Lower leg skin (tissue), 4 donors: ENCODE results near the gene LETM1. TPM values are rescaled to one million over a fixed set of nuclear protein-coding genes. Genes with fewer than 3 reads are reported as not detected.

Experiments used
- DNase-seq, 2 donors: peaks; one replicate each; pipeline ENCODE4 v3.0.0-alpha.2; 2019; ENCODE audit warnings: low spot score in 2 of 2
- H3K4me3 ChIP-seq: fragments of 200-600 bp; sonication (generic); 2 replicates; pipeline ENCODE4 v1.5.1; 2017; ENCODE audit warnings: mild to moderate bottlenecking, low read depth; ENCODE audit not compliant: poor library complexity, severe bottlenecking
- POLR2A ChIP-seq, 2 donors: fragments of 450-650 bp; IDR thresholded peaks; one replicate each; pipeline ENCODE4 v1.6.1; 2016 to 2017; ENCODE audit warnings: antibody characterized with exemption in 2 of 2, mild to moderate bottlenecking in 1 of 2, moderate library complexity in 1 of 2
- WGBS, 2 donors: methylation state at CpG; one replicate each; pipeline ENCODE4 v1.1.5; 2018; 5-methylcytosine and 5-hydroxymethylcytosine counted together
- intact Hi-C: fragments of 100-400 bp; cut with DNase I; formaldehyde crosslinking; loops from one replicate; pipeline ENCODE4 v1.15.0; 2023; ENCODE audit warnings: low total_unique reads
- total RNA-seq, 4 donors: library from RNA; depleted of rRNA; stranded (reverse); fragments of >200 nt; gene quantifications; one replicate each; pipeline ENCODE4 v1.1.0, GENCODE V29; 2016
- TF ChIP-seq, protein P1 (sequence below), 3 donors: fragments of 450-650 bp; IDR thresholded peaks; one replicate each; pipeline ENCODE4 v1.5.1; 2016; ENCODE audit warnings: antibody characterized with exemption in 3 of 3, mild to moderate bottlenecking in 3 of 3, moderate library complexity in 2 of 3

The LETM1 gene
- total RNA-seq, 4 donors from 2014 or later: 27.2 to 49.9 (median 39.0) TPM

GRCh38 chr4:1803523-1804423, 52.2 kb downstream of the LETM1 start:
- DNase-seq: no peak
- 75 to 80% methylated on average over 39 to 45 of the region's 51 CpGs for WGBS, 2 donors
- TF ChIP-seq POLR2A (IDR thresholded peaks at IDR 0.05): no peak
- TF ChIP-seq, protein P1, sequence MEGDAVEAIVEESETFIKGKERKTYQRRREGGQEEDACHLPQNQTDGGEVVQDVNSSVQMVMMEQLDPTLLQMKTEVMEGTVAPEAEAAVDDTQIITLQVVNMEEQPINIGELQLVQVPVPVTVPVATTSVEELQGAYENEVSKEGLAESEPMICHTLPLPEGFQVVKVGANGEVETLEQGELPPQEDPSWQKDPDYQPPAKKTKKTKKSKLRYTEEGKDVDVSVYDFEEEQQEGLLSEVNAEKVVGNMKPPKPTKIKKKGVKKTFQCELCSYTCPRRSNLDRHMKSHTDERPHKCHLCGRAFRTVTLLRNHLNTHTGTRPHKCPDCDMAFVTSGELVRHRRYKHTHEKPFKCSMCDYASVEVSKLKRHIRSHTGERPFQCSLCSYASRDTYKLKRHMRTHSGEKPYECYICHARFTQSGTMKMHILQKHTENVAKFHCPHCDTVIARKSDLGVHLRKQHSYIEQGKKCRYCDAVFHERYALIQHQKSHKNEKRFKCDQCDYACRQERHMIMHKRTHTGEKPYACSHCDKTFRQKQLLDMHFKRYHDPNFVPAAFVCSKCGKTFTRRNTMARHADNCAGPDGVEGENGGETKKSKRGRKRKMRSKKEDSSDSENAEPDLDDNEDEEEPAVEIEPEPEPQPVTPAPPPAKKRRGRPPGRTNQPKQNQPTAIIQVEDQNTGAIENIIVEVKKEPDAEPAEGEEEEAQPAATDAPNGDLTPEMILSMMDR (IDR thresholded peaks at IDR 0.05): no peak
- H3K4me3 ChIP-seq: no peak overlapping the region
- intact Hi-C loops: loop anchor here (10.0 kb wide), 1 partner anchor 101 kb away; no protein-coding TSS in a partner anchor

GRCh38 chr4:1802720-1803522, 53.0 kb downstream of the LETM1 start:
- TF ChIP-seq, protein P1 (IDR thresholded peaks at IDR 0.05): no peak
- no peak for TF ChIP-seq POLR2A (IDR thresholded peaks at IDR 0.05)
- no peak for DNase-seq
- no peak overlapping the region for H3K4me3 ChIP-seq
- intact Hi-C loops: loop anchor here (10.0 kb wide), 1 partner anchor 102 kb away; no protein-coding TSS in a partner anchor
- 75 to 78% methylated on average over 13 to 69 of the region's 71 CpGs for WGBS, 2 donors

DNA sequence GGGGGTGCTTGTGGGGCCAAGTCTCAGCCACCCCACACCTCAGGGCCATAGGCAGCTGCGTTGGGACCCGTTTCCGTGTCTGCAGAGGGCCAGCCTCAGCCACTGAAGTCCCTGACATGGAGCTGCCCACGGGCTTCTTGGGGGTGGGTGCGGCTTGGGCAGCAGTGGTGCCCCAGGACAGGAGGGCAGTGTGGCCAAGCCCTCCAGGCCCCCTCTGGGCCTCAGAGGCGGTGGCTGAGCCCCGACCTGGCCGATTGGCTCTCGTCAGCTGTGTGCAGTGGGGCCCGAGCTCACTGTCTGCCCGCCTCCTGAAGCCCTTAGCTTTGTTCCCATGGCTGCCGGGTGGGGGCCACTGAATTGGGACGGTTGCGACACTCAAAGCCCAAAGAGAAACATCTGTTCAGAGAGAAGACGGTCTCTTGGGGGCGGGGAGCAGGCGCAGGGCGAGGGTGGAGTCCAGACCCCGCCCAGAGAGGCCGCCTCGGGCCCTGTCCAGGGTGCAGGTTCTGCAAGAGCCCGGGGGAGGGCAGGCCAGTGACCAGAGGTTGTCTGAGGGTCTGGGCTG, 53.7 kb downstream of the LETM1 start:
- DNase-seq: peak; percentile 58 to 93
- H3K4me3 ChIP-seq: no peak overlapping the region
- WGBS, 2 donors: 32 to 49% methylated on average over 12 to 19 of the region's 22 CpGs
- intact Hi-C loops: loop anchor here (10.0 kb wide), 1 partner anchor 103 kb away; no protein-coding TSS in a partner anchor
- TF ChIP-seq POLR2A (IDR thresholded peaks at IDR 0.05): no peak
- TF ChIP-seq, protein P1 (IDR thresholded peaks at IDR 0.05): no peak

GRCh38 chr4:1801286-1801958, 54.5 kb downstream of the LETM1 start:
- TF ChIP-seq, protein P1 (IDR thresholded peaks at IDR 0.05): no peak
- no peak for TF ChIP-seq POLR2A (IDR thresholded peaks at IDR 0.05)
- H3K4me3 ChIP-seq: no peak overlapping the region
- no peak for DNase-seq
- intact Hi-C loops: loop anchor here (10.0 kb wide), 1 partner anchor 103 kb away; no protein-coding TSS in a partner anchor
- 80 to 83% methylated on average over 16 to 39 of the region's 56 CpGs for WGBS, 2 donors

DNA sequence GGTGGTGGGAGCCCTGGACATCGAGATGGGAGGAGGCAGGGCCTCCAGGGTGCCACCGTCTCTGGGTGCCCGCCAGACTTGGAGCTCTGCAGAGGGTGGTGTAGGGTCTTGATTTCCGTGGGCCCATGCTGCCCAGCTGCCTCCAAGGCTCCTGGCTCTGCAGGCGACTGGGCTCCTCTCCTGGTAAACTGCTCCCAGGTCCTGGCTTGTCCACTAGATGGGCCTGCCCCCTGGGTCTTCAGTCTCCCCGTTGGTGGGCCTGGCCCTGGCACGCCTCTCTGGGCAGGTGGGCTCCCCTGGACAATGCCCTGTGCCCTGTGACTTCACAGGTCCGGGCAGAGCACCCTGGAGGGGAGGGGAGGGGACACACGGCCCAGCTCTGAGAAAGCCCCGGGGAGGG, 55.2 kb downstream of the LETM1 start:
- intact Hi-C loops: loop anchor here (10.0 kb wide), 1 partner anchor 104 kb away; no protein-coding TSS in a partner anchor
- H3K4me3 ChIP-seq: no peak overlapping the region
- no peak for DNase-seq
- 52 to 70% methylated on average over 3 to 9 of the region's 10 CpGs for WGBS, 2 donors
- TF ChIP-seq, protein P1 (IDR thresholded peaks at IDR 0.05): no peak
- TF ChIP-seq POLR2A (IDR thresholded peaks at IDR 0.05): no peak
